ENCODE results near the gene RTN4RL1.

GRCh38 chr17:2019723-2020122 lies 5.4 kb downstream of the RTN4RL1 start:
- TF ChIP-seq CTCF (IDR thresholded peaks at IDR 0.05; ENCODE audit: low read length) (no peak), EZH2 (IDR thresholded peaks at IDR 0.05; ENCODE audit: borderline replicate concordance, low read length) (no peak)

All from OCI-LY1 (cell line).